ENCODE results near the gene CDKN2D.

CDKN2D gene

GRCh38 chr19:10520652-10521318 lies 48.0 kb downstream of the CDKN2D start:
- DNase-seq (ENCODE audit: low spot score), result no peak

- DNase-seq (ENCODE audit: low spot score), result no peak
Measured at GRCh38 chr19:10519421-10519820, 49.4 kb downstream of the CDKN2D start.

DNA sequence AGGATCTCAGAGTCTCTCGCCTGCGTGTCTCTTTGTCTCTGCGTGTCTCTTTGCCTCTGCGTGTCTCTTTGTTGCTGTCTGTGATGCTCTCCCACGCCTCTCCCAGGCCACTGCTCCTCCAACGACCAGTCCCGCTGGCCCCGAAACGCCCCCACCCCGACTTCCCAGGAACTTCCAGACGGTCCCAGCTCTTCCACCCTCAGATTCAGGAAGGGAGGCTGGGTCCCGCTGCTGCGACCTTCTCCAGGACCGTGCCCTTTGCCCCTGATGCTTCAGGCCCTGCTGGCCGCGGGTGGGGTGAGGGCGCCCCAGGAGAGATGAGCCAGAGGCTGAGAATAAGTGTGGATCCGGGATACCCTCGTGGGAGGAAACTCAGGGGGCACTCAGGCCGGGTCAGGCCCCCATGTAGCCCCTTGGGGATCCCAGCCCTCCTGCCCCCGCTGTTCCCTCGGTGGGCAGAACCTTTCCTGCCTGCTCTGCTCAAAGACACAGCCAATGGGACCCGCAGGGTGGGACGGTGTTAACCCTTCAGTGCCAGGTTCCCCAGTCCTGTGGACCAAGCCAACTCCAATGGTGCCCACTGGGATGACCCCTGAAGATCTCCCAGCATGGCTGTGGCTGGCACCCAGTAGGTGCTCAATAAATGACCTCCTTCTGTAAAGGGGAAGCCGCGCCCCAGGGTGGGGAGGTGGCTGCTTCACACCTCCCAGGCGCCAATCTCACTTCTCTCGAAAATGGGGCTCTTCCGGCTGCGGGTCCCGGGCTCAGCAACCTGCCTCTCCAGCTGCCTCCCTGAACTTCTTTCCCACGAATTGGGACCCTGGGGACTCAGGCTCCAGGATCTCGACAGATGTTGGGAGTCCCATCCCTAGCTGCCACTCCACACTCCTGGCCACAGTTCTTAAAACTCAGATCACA lies 50.1 kb downstream of the CDKN2D start:
- DNase-seq (ENCODE audit: low spot score), result no peak

DNA sequence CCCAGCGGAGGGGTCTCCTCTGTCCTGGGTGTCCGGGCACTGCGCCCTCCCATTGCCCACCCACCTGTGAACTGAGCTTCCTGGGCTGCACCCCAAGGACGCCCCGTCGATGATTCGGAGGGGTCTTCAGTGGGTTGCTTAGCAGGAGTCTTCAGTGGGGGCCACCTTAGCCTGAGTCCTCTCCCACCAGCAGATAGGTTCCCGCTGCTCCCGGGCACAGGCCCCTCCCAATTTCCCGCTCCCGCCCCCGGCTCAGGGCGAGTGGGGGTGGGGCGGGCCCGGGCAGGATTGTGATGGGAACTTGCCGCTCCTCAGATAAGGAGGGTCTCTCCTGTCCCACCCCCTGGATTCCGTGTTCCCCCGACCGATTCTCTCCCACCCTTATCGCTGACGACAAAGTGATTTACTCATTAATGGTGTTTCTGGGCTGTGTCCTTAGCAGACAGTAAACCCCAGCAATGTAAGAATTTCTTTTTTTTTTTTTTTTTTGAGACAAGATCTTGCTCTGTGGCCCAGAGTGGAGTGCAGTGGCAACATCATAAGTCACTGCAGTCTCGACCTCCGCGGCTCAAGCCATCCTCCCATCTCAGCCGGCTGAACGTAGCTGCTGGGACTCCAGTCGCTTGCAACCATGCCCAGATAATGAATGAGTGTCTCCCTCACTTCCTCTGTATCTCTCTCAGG lies 50.9 kb downstream of the CDKN2D start:
- DNase-seq (ENCODE audit: low spot score), result no peak

DNA sequence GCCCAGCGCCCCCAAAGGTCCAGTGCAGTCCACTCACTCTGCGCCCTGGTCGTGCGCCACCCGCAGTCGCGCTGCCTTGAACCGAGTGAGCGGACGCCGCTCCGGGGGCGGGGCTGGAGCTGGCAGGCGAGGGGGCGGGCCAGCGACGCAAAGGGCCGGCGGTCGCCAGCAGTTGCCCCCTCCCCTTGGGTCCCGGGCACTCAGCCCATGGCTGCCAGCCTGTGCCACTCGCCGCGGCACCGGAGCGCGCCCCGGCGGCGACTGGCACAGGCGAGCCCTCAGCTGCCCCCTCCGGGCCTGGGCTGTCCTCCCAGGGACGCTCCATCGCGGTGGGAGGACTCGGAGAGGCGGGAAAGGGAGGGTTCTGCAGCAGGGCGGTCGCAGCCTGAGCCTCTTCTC lies 51.4 kb downstream of the CDKN2D start, which contains the start of gene S1PR5:
S1PR5 (minus strand) TSS at position 87 of the 399 bp plus-strand sequence. CDS start 2,436 bp downstream, outside the sequence.
- no peak for DNase-seq (ENCODE audit: low spot score)

DNA sequence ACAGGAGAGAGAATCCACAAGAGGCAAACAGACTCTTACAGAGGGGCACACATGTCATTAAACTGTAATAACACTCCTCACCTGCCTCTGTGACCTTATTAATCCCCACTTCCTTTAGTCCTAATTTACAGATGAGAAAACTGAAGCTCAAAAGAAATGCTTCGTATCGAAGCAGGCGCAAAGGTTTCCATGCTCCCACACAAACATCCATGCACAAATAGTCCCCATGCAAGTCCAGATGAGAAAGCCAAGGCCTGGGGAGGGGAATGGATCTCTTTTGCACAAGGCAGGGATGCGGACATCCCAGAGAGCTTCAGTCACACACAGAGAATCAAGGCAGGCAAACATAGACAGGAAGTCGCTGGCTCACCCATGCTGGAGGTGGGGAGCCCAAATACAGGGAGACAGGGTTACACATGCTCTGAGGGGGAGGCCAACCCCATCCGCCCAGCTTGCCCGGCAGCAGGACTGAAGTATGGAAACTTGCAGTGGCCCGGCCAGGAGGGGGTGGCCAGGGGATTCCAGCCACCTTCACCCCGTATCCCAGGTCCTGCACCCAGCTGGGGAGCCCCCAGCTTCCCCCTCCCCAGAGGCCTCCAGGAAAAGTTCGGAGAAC lies 52.0 kb downstream of the CDKN2D start:
- DNase-seq (ENCODE audit: low spot score), result no peak

All from kidney capillary endothelial cell (primary cell).